ENCODE results near the gene SLC25A21. TPM values are rescaled to one million over a fixed set of nuclear protein-coding genes. Genes with fewer than 3 reads are reported as not detected.

SLC25A21 gene
- total and polyA plus RNA-seq, 2 experiments from 2014 or later, result 10.6 to 12.1 TPM

GRCh38 chr14:37013078-37013477 is 159.3 kb downstream of the SLC25A21 start (continued):
- TF ChIP-seq STAT1 (IDR thresholded peaks at IDR 0.05; ENCODE audit: unreplicated experiment) (no peak), CTCF (conservative IDR thresholded peaks at IDR 0.05; ENCODE audit: low read depth in 2 of 2) (no peak), ETS1 (IDR thresholded peaks at IDR 0.05) (no peak), EZH2phosphoT487 (IDR thresholded peaks at IDR 0.05; ENCODE audit: unreplicated experiment) (no peak)

DNA sequence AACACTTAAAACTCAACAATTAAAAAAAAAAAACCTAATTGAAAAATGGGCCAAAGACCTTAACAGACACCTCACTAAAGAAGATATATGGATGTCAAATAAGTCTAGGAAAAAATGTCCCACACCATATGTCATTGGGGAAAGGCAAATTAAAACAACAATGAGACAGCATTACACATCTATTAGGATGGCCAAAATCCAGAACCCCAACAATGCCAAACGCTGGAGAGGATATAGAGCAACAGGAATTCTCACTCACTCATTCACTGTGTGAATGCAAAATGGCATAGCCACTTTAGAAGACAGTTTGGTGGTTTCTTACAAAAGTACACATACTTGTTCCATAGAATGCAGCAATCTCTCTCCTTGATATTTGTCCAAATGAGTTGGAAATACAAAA is 173.7 kb downstream of the SLC25A21 start:
- H3K79me2 ChIP-seq (replicated peaks; ENCODE audit: insufficient read depth), result no peaks in the 10 kb centered on the region
- H3K36me3 ChIP-seq (ENCODE audit: insufficient read depth), result no peaks in the 10 kb centered on the region
- H3K4me2 ChIP-seq, result no peak overlapping the region
- H2AFZ ChIP-seq, result no peak overlapping the region
- H4K20me1 ChIP-seq (replicated peaks; ENCODE audit: insufficient read depth), result no peaks in the 10 kb centered on the region
- no peak overlapping the region for H3K27ac ChIP-seq (ENCODE audit: low read depth)
- TF ChIP-seq STAT1 (IDR thresholded peaks at IDR 0.05; ENCODE audit: unreplicated experiment) (no peak), NANOG (IDR thresholded peaks at IDR 0.05; ENCODE audit: borderline replicate concordance) (no peak), EZH2phosphoT487 (IDR thresholded peaks at IDR 0.05; ENCODE audit: unreplicated experiment) (no peak), ZNF462 (CRISPR knock-in tag; IDR thresholded peaks at IDR 0.05) (no peak), CREB1 (CRISPR knock-in tag; IDR thresholded peaks at IDR 0.05; ENCODE audit: low read depth) (no peak), ZNF114 (CRISPR knock-in tag; IDR thresholded peaks at IDR 0.05) (no peak), ZNF331 (CRISPR knock-in tag; IDR thresholded peaks at IDR 0.05; ENCODE audit: low read depth) (no peak), ETS1 (IDR thresholded peaks at IDR 0.05) (no peak), JUNB (IDR thresholded peaks at IDR 0.05; ENCODE audit: unreplicated experiment) (no peak), CTCF (conservative IDR thresholded peaks at IDR 0.05; ENCODE audit: low read depth in 2 of 2) (no peak), POLR2AphosphoS5 (IDR thresholded peaks at IDR 0.05; ENCODE audit: low read depth) (no peak), EZH2 (IDR thresholded peaks at IDR 0.05; ENCODE audit: low read depth, unreplicated experiment) (no peak)
- DNase-seq (ENCODE audit: low spot score) (no peak), ATAC-seq (no peak)
- no peaks in the 10 kb centered on the region for H3K36me3 Mint-ChIP-seq (ENCODE audit: low read depth)
- no peak overlapping the region for H3K4me3 Mint-ChIP-seq
- H3K4me3 ChIP-seq, result no peak overlapping the region
- H3K27me3 Mint-ChIP-seq (ENCODE audit: insufficient read depth, low read depth, poor library complexity), result no peaks in the 10 kb centered on the region
- H3K9me2 ChIP-seq (ENCODE audit: insufficient read depth), result peaks cover 5% of the 10 kb centered on the region
- no peaks in the 10 kb centered on the region for H3F3A ChIP-seq (replicated peaks; ENCODE audit: low read depth)
- no peaks in the 10 kb centered on the region for H3K27me3 ChIP-seq (ENCODE audit: insufficient read depth)
- no peaks in the 10 kb centered on the region; the same call in 2 of the 3 replicates for H3K4me1 Mint-ChIP-seq
- no peaks in the 10 kb centered on the region for H3K9me3 Mint-ChIP-seq
- H3K27ac Mint-ChIP-seq, result no peak overlapping the region
- H3K4me1 ChIP-seq (ENCODE audit: insufficient read depth), result 0 out of 2 replicates have a peak, but pooled peaks cover 11% of the 10 kb centered on the region

All from GM23338 (cell line).